NK-92 (cell line): ENCODE measurements around the gene TMEM132E.
"Not testable (repeated sequence)": the region's sequence is repeated elsewhere in the genome, so short reads cannot be mapped to it uniquely, and the experiment has no call there.

ENCODE experiments used
- DNase-seq: peaks from one replicate; lab custom pipeline; 2025; ENCODE audit not compliant: unreplicated experiment; lab: John Stamatoyannopoulos, UW

Gene TMEM132E

GRCh38 chr17:34579017-34579946, at the start of gene TMEM132E:
Gene TMEM132E (plus strand): TSS chr17:34579582. CDS start chr17:34581077, 1,495 bp downstream.
- DNase-seq: no peak

GRCh38 chr17:34530918-34531317, 48.5 kb upstream of the TMEM132E start:
- no peak for DNase-seq

GRCh38 chr17:34532281-34533065, 46.9 kb upstream of the TMEM132E start:
- DNase-seq: no peak

GRCh38 chr17:34533806-34534527, 45.4 kb upstream of the TMEM132E start:
- DNase-seq: no peak

- DNase-seq: no peak
Observed at GRCh38 chr17:34537445-34537844, 41.9 kb upstream of the TMEM132E start.

- DNase-seq: not testable (repeated sequence)
Observed at GRCh38 chr17:34538582-34538981, 40.8 kb upstream of the TMEM132E start.

- no peak for DNase-seq
Observed at GRCh38 chr17:34539881-34540280, 39.5 kb upstream of the TMEM132E start.

- no peak for DNase-seq
Observed at GRCh38 chr17:34542700-34543336, 36.6 kb upstream of the TMEM132E start.

GRCh38 chr17:34547453-34548063, 31.8 kb upstream of the TMEM132E start:
- DNase-seq: no peak

GRCh38 chr17:34549966-34550365, 29.4 kb upstream of the TMEM132E start:
- no peak for DNase-seq

GRCh38 chr17:34553907-34554306, 25.5 kb upstream of the TMEM132E start:
- no peak for DNase-seq

- no peak for DNase-seq
Observed at GRCh38 chr17:34556384-34556783, 23.0 kb upstream of the TMEM132E start.

- no peak for DNase-seq
Observed at GRCh38 chr17:34556931-34557330, 22.5 kb upstream of the TMEM132E start.

- DNase-seq: no peak
Observed at GRCh38 chr17:34561328-34561727, 18.1 kb upstream of the TMEM132E start.

- DNase-seq: no peak
Observed at GRCh38 chr17:34562387-34562786, 17.0 kb upstream of the TMEM132E start.

GRCh38 chr17:34565713-34566112, 13.7 kb upstream of the TMEM132E start:
- no peak for DNase-seq

GRCh38 chr17:34566201-34566600, 13.2 kb upstream of the TMEM132E start:
- no peak for DNase-seq

- DNase-seq: no peak
Observed at GRCh38 chr17:34566873-34567272, 12.5 kb upstream of the TMEM132E start.

- no peak for DNase-seq
Observed at GRCh38 chr17:34567691-34568465, 11.5 kb upstream of the TMEM132E start.

- DNase-seq: no peak
Observed at GRCh38 chr17:34568953-34569352, 10.4 kb upstream of the TMEM132E start.
